Measurements from ENCODE around the gene RPL27. TPM values are rescaled to one million over a fixed set of nuclear protein-coding genes. Genes with fewer than 3 reads are reported as not detected.

Gene RPL27
- total and polyA plus RNA-seq, 2 of the 13 experiments (the other 11 are each of a cell fraction or from before 2014, with no cell fraction given) = 1,585 to 5,840 TPM

DNA sequence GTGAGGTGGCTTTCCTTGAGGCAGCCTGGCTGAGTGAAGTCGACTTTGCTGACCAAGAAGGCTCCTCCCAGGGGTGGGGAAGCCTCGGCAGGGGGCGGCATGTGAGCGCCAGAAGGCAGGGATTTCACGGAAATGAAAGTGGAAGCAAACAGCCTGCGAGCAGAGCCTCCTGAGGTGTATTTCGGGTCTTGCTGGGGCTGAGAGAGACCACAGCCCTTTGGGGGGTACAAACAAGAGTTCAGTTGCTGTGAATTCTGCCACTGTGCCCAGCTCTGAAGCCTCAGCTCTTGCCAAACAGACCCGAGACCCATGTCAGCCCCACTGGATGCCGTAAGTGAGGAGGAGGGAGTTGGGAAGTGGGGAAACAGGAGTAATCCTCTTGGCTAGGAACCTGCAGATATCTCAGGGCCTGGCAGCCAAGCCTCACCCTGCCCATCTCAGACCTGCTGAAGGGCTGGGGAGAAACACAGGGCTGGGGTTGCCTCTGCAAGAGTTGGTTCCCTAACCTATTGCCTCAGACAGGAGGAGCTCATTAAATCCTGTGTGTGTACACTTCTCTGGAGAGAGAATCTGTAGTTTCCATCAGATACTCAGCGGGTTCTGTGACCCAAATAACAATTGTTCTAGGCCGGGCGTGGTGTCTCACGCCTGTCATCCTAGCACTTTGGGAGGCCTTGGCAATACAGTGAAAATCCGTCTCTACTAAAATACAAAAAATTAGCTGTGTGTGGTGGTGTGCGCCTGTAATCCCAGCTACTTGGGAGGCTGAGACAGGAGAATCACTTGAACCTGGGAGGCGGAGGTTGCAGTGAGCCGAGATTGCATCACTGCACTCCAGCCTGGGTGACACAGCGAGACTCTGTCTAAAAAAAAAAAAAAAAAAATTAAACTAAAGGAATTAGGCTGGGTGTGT, 8.7 kb downstream of the RPL27 start, which contains the start of gene IFI35 (continued):
- TF ChIP-seq IKZF4 (CRISPR knock-in tag; IDR thresholded peaks at IDR 0.05; ENCODE audit: borderline replicate concordance, low read depth, not compliant biosample characterization) = no peak
- no peak for TF ChIP-seq TGIF2 (CRISPR knock-in tag; IDR thresholded peaks at IDR 0.05)
- TF ChIP-seq SMC3 (IDR thresholded peaks at IDR 0.05; ENCODE audit: low read length) = peak; percentile 22; the same call in 1 of the 2 replicates
- TF ChIP-seq, protein P1, sequence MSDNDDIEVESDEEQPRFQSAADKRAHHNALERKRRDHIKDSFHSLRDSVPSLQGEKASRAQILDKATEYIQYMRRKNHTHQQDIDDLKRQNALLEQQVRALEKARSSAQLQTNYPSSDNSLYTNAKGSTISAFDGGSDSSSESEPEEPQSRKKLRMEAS (IDR thresholded peaks at IDR 0.05) = no peak
- TF ChIP-seq ATF1 (CRISPR knock-in tag; IDR thresholded peaks at IDR 0.05) = no peak
- TF ChIP-seq RBAK (CRISPR knock-in tag; IDR thresholded peaks at IDR 0.05) = no peak
- no peak for TF ChIP-seq TCF7 (IDR thresholded peaks at IDR 0.05; ENCODE audit: low read depth)
- TF ChIP-seq ZNF468 (CRISPR knock-in tag; IDR thresholded peaks at IDR 0.05) = no peak
- TF ChIP-seq PAX8 (CRISPR knock-in tag; IDR thresholded peaks at IDR 0.05; ENCODE audit: borderline replicate concordance) = peak; percentile 77; the same call in 1 of the 2 replicates
- peak; percentile 28 for TF ChIP-seq HNF4A (CRISPR knock-in tag; IDR thresholded peaks at IDR 0.05)
- TF ChIP-seq, protein P2, sequence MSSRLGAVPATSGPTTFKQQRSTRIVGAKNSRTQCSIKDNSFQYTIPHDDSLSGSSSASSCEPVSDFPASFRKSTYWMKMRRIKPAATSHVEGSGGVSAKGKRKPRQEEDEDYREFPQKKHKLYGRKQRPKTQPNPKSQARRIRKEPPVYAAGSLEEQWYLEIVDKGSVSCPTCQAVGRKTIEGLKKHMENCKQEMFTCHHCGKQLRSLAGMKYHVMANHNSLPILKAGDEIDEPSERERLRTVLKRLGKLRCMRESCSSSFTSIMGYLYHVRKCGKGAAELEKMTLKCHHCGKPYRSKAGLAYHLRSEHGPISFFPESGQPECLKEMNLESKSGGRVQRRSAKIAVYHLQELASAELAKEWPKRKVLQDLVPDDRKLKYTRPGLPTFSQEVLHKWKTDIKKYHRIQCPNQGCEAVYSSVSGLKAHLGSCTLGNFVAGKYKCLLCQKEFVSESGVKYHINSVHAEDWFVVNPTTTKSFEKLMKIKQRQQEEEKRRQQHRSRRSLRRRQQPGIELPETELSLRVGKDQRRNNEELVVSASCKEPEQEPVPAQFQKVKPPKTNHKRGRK (CRISPR knock-in tag; IDR thresholded peaks at IDR 0.05) = no peak
- TF ChIP-seq, protein P3, sequence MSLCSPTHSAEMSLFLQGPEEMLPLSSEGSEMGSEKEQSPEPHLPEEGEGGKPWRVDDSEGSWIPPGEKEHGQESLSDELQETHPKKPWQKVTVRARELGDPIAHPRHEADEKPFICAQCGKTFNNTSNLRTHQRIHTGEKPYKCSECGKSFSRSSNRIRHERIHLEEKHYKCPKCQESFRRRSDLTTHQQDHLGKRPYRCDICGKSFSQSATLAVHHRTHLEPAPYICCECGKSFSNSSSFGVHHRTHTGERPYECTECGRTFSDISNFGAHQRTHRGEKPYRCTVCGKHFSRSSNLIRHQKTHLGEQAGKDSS (CRISPR knock-in tag; IDR thresholded peaks at IDR 0.05; ENCODE audit: borderline replicate concordance, low read depth) = no peak; the same call in 1 of the 2 replicates
- TF ChIP-seq, protein P4, sequence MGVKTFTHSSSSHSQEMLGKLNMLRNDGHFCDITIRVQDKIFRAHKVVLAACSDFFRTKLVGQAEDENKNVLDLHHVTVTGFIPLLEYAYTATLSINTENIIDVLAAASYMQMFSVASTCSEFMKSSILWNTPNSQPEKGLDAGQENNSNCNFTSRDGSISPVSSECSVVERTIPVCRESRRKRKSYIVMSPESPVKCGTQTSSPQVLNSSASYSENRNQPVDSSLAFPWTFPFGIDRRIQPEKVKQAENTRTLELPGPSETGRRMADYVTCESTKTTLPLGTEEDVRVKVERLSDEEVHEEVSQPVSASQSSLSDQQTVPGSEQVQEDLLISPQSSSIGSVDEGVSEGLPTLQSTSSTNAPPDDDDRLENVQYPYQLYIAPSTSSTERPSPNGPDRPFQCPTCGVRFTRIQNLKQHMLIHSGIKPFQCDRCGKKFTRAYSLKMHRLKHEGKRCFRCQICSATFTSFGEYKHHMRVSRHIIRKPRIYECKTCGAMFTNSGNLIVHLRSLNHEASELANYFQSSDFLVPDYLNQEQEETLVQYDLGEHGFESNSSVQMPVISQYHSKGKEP (CRISPR knock-in tag; IDR thresholded peaks at IDR 0.05) = no peak
- no peak for TF ChIP-seq ZNF121 (CRISPR knock-in tag; IDR thresholded peaks at IDR 0.05)
- TF ChIP-seq, protein P5, sequence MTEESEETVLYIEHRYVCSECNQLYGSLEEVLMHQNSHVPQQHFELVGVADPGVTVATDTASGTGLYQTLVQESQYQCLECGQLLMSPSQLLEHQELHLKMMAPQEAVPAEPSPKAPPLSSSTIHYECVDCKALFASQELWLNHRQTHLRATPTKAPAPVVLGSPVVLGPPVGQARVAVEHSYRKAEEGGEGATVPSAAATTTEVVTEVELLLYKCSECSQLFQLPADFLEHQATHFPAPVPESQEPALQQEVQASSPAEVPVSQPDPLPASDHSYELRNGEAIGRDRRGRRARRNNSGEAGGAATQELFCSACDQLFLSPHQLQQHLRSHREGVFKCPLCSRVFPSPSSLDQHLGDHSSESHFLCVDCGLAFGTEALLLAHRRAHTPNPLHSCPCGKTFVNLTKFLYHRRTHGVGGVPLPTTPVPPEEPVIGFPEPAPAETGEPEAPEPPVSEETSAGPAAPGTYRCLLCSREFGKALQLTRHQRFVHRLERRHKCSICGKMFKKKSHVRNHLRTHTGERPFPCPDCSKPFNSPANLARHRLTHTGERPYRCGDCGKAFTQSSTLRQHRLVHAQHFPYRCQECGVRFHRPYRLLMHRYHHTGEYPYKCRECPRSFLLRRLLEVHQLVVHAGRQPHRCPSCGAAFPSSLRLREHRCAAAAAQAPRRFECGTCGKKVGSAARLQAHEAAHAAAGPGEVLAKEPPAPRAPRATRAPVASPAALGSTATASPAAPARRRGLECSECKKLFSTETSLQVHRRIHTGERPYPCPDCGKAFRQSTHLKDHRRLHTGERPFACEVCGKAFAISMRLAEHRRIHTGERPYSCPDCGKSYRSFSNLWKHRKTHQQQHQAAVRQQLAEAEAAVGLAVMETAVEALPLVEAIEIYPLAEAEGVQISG (CRISPR knock-in tag; IDR thresholded peaks at IDR 0.05) = peak; percentile 68; the same call in 1 of the 2 replicates
- TF ChIP-seq ISL2 (CRISPR knock-in tag; IDR thresholded peaks at IDR 0.05) = peak; percentile 79
- peak; percentile 58; the same call in 1 of the 2 replicates for TF ChIP-seq TAF1 (CRISPR knock-in tag; IDR thresholded peaks at IDR 0.05)
- no peak for TF ChIP-seq ZNF562 (CRISPR knock-in tag; IDR thresholded peaks at IDR 0.05; ENCODE audit: borderline replicate concordance)
- TF ChIP-seq MLLT10 (CRISPR knock-in tag; IDR thresholded peaks at IDR 0.05) = no peak
- TF ChIP-seq ZNF530 (CRISPR knock-in tag; IDR thresholded peaks at IDR 0.05; ENCODE audit: low read depth) = no peak
- TF ChIP-seq ZNF790 (CRISPR knock-in tag; IDR thresholded peaks at IDR 0.05; ENCODE audit: borderline replicate concordance) = no peak
- peak; percentile 47 for TF ChIP-seq SP5 (CRISPR knock-in tag; IDR thresholded peaks at IDR 0.05; ENCODE audit: borderline replicate concordance, low read depth)
- TF ChIP-seq SAP130 (CRISPR knock-in tag; IDR thresholded peaks at IDR 0.05; ENCODE audit: low read depth) = peak; percentile 81
- TF ChIP-seq ZNF629 (CRISPR knock-in tag; conservative IDR thresholded peaks at IDR 0.05) = no peak

Data from HepG2 (cell line).